Body of pancreas (tissue), 4 donors: ENCODE measurements around the gene LRR1. TPM values are rescaled to one million over a fixed set of nuclear protein-coding genes. Genes with fewer than 3 reads are reported as not detected.

Source experiments
- ATAC-seq: fragments of 150-250 bp; one replicate; pipeline ENCODE4 v1.9.1; 2016
- DNase-seq, 4 donors: peaks; one replicate each; pipeline ENCODE4 v3.0.0-alpha.2; 2019
- H3K27ac ChIP-seq, 4 donors: fragments of 200-600 bp; sonication (generic); 1 replicate in 3 of 4; 2 replicates in 1 of 4; pipeline versions ENCODE4 v1.5.1 to v1.6.1; 2016 to 2019; ENCODE audit warnings: mild to moderate bottlenecking in 1 of 4, mixed read lengths in 1 of 4, moderate library complexity in 1 of 4
- H3K27me3 ChIP-seq, 2 donors: fragments of 200-600 bp; sonication (generic); one replicate each; pipeline ENCODE4 v1.6.0; 2016; ENCODE audit warnings: mild to moderate bottlenecking in 1 of 2
- H3K36me3 ChIP-seq, 2 donors: fragments of 200-600 bp; sonication (generic); replicated peaks in 1 of 2; 2 replicates each; pipeline ENCODE4 v1.5.1; 2016; ENCODE audit warnings: low read depth in 2 of 2; ENCODE audit not compliant: insufficient read depth in 1 of 2
- H3K4me1 ChIP-seq: fragments of 200-600 bp; sonication (generic); one replicate; pipeline ENCODE4 v1.6.0; 2016
- H3K4me3 ChIP-seq, 2 donors: fragments of 200-600 bp; sonication (generic); 1 replicate in 1 of 2; 2 replicates in 1 of 2; pipeline ENCODE4 v1.5.1; 2016 to 2019
- H3K9me3 ChIP-seq, 3 donors: fragments of 200-600 bp; sonication (generic); 1 replicate in 2 of 3; 2 replicates in 1 of 3; pipeline ENCODE4 v1.5.1; 2016
- CTCF ChIP-seq, 7 experiments: fragments of 450-650 bp in 4 of 7; fragments of 200-600 bp in 3 of 7; sonication (generic) in 3 of 7; IDR thresholded peaks; one replicate each; pipeline ENCODE4 v1.5.1; 2016 to 2019; ENCODE audit warnings: antibody characterized with exemption in 7 of 7
- POLR2A ChIP-seq, 3 donors: fragments of 450-650 bp; IDR thresholded peaks; one replicate each; pipeline ENCODE4 v1.6.1; 2016; ENCODE audit warnings: antibody characterized with exemption in 3 of 3, mild to moderate bottlenecking in 2 of 3
- WGBS, 2 donors: methylation state at CpG; one replicate each; pipeline ENCODE4 v1.1.5; 2017; 5-methylcytosine and 5-hydroxymethylcytosine counted together
- intact Hi-C: fragments of 100-400 bp; cut with DNase I; formaldehyde crosslinking; loops from one replicate; pipeline ENCODE4 v1.15.1; 2023
- total RNA-seq, 2 donors: library from RNA; depleted of rRNA; stranded (reverse); fragments of >200 nt; gene quantifications; one replicate each; pipeline ENCODE4 v1.1.0, GENCODE V29; 2016

LRR1 gene
- total RNA-seq, 2 donors from 2014 or later: 9.6 to 27.0 TPM

- no peak for DNase-seq
- TF ChIP-seq POLR2A (IDR thresholded peaks at IDR 0.05): no peak
- TF ChIP-seq CTCF (IDR thresholded peaks at IDR 0.05): no peak
Measured at GRCh38 chr14:49551569-49551968, 47.2 kb upstream of the LRR1 start.

GRCh38 chr14:49553106-49553505 lies 45.6 kb upstream of the LRR1 start:
- DNase-seq (no peak), ATAC-seq (no peak)
- no peak overlapping the region for H3K27ac ChIP-seq
- H3K4me3 ChIP-seq: no peak overlapping the region
- H3K9me3 ChIP-seq: no peaks in the 10 kb centered on the region
- intact Hi-C loops: no loop called here
- no peaks in the 10 kb centered on the region for H3K27me3 ChIP-seq
- peaks cover 15% of the 10 kb centered on the region for H3K4me1 ChIP-seq
- no peaks in the 10 kb centered on the region for H3K36me3 ChIP-seq
- TF ChIP-seq POLR2A (IDR thresholded peaks at IDR 0.05): no peak
- TF ChIP-seq CTCF (IDR thresholded peaks at IDR 0.05): no peak

More at GRCh38 chr14:49551569-49551968, 47.2 kb upstream of the LRR1 start:
- H3K9me3 ChIP-seq: no peaks in the 10 kb centered on the region
- no peak for ATAC-seq
- no peaks in the 10 kb centered on the region for H3K27me3 ChIP-seq
- no peak overlapping the region for H3K27ac ChIP-seq
- no peaks in the 10 kb centered on the region for H3K36me3 ChIP-seq
- H3K4me1 ChIP-seq: peaks cover 15% of the 10 kb centered on the region
- intact Hi-C loops: no loop called here
- WGBS, 2 donors: 75 to 78% methylated on average over 2 of the region's 2 CpGs
- H3K4me3 ChIP-seq: no peak overlapping the region

GRCh38 chr14:49553892-49554291 lies 44.8 kb upstream of the LRR1 start:
- TF ChIP-seq POLR2A (IDR thresholded peaks at IDR 0.05) (no peak), CTCF (IDR thresholded peaks at IDR 0.05) (no peak)

GRCh38 chr14:49559979-49560768 lies 38.6 kb upstream of the LRR1 start:
- TF ChIP-seq CTCF (IDR thresholded peaks at IDR 0.05) (no peak), POLR2A (IDR thresholded peaks at IDR 0.05) (no peak)
- no peaks in the 10 kb centered on the region for H3K9me3 ChIP-seq
- no peak overlapping the region for H3K27ac ChIP-seq
- 86 to 88% methylated on average over 6 of the region's 6 CpGs for WGBS, 2 donors
- DNase-seq (no peak), ATAC-seq (no peak)
- H3K4me1 ChIP-seq: no peaks in the 10 kb centered on the region
- H3K36me3 ChIP-seq: no peaks in the 10 kb centered on the region
- H3K27me3 ChIP-seq: no peaks in the 10 kb centered on the region
- no peak overlapping the region for H3K4me3 ChIP-seq
- intact Hi-C loops: no loop called here

More at GRCh38 chr14:49553892-49554291, 44.8 kb upstream of the LRR1 start:
- no peak overlapping the region for H3K4me3 ChIP-seq
- H3K9me3 ChIP-seq: no peaks in the 10 kb centered on the region
- DNase-seq (no peak), ATAC-seq (no peak)
- intact Hi-C loops: no loop called here
- WGBS, 2 donors: 42 to 45% methylated on average over 3 of the region's 3 CpGs
- H3K27ac ChIP-seq: no peak overlapping the region
- peaks cover 15% of the 10 kb centered on the region for H3K4me1 ChIP-seq
- H3K36me3 ChIP-seq: no peaks in the 10 kb centered on the region
- no peaks in the 10 kb centered on the region for H3K27me3 ChIP-seq

- H3K9me3 ChIP-seq: no peaks in the 10 kb centered on the region
- 83 to 84% methylated on average over 12 of the region's 12 CpGs for WGBS, 2 donors
- H3K4me1 ChIP-seq: no peaks in the 10 kb centered on the region
- no peaks in the 10 kb centered on the region for H3K36me3 ChIP-seq
- no peak for TF ChIP-seq CTCF (IDR thresholded peaks at IDR 0.05)
- TF ChIP-seq POLR2A (IDR thresholded peaks at IDR 0.05): no peak
- H3K27ac ChIP-seq: no peak overlapping the region
- intact Hi-C loops: no loop called here
- H3K4me3 ChIP-seq: no peak overlapping the region
- no peaks in the 10 kb centered on the region for H3K27me3 ChIP-seq
- no peak for ATAC-seq
- no peak for DNase-seq
Measured at GRCh38 chr14:49566714-49567113, 32.0 kb upstream of the LRR1 start.
